ENCODE measurements around the gene FCAMR. TPM values are rescaled to one million over a fixed set of nuclear protein-coding genes. Genes with fewer than 3 reads are reported as not detected.
A peak's percentile ranks its signal among the peaks of the same experiment; 100 is the strongest.

Gene FCAMR
- total and polyA plus RNA-seq, 2 donors (not counting 1 experiment from before 2014, with no cell fraction given), result not detected

GRCh38 chr1:206963119-206963712 is 7.0 kb downstream of the FCAMR start:
- H3K4me2 ChIP-seq (ENCODE audit: extremely low read depth, insufficient read depth, low read length), result no peak overlapping the region
- TF ChIP-seq EZH2 (IDR thresholded peaks at IDR 0.05; ENCODE audit: low read length, missing control alignments) (no peak), CTCF (conservative IDR thresholded peaks at IDR 0.05 in 1 of 2, IDR thresholded peaks at IDR 0.05 in 1 of 2; ENCODE audit: low read depth in 1 of 2, low read length in 2 of 2) (no peak)
- H3K9ac ChIP-seq (ENCODE audit: insufficient read depth, low read length), result no peak overlapping the region
- no peaks in the 10 kb centered on the region for H4K20me1 ChIP-seq (ENCODE audit: control insufficient read depth, extremely low read depth, insufficient read depth, low read length)
- no peaks in the 10 kb centered on the region for H3K4me1 ChIP-seq (ENCODE audit: control insufficient read depth, extremely low read depth, insufficient read depth, low read length)
- H3K27ac ChIP-seq (ENCODE audit: insufficient read depth, low read length), result no peak overlapping the region
- no peaks in the 10 kb centered on the region for H3K36me3 ChIP-seq (ENCODE audit: control insufficient read depth, insufficient read depth, low read length)
- H3K4me3 ChIP-seq (replicated peaks in 1 of 4; ENCODE audit: control extremely low read depth in 1 of 4, insufficient read depth in 1 of 4, low read depth in 3 of 4, low read length in 4 of 4), result no peak overlapping the region
- H3K27me3 ChIP-seq (ENCODE audit: control insufficient read depth, insufficient read depth, low read length), result no peaks in the 10 kb centered on the region
- no peaks in the 10 kb centered on the region for H3K9me3 ChIP-seq (ENCODE audit: control insufficient read depth, insufficient read depth, low read depth, low read length)
- peak; percentile 2 to 9 for DNase-seq (ENCODE audit: low read depth in 2 of 2)
- H3K79me2 ChIP-seq (ENCODE audit: control insufficient read depth, insufficient read depth, low read length), result no peaks in the 10 kb centered on the region
- no peak overlapping the region for H2AFZ ChIP-seq (ENCODE audit: low read length)

DNA sequence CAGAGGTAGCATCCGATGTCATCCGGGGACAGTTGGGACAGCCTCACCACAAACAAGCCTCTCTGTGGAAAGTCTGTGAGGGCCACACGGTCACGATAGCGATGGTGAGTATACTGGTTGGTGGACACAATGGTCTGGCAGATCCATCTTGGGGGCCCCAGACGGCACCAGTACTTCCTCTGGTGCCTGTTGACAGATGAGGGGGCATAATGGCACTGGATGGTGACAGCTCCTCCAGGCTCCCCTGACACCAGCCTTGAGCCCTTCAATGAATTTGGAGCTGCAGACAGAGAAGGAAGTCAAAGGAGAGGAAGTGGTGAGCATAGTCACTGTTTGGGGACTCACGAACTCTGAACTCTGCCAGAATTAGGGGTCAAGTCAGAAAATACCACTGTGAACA is 8.0 kb downstream of the FCAMR start:
- DNase-seq (ENCODE audit: low read depth in 2 of 2), result no peak
- H3K9me3 ChIP-seq (ENCODE audit: control insufficient read depth, insufficient read depth, low read depth, low read length), result no peaks in the 10 kb centered on the region
- H3K9ac ChIP-seq (ENCODE audit: insufficient read depth, low read length), result no peak overlapping the region
- no peaks in the 10 kb centered on the region for H3K4me1 ChIP-seq (ENCODE audit: control insufficient read depth, extremely low read depth, insufficient read depth, low read length)
- no peak overlapping the region for H3K4me2 ChIP-seq (ENCODE audit: extremely low read depth, insufficient read depth, low read length)
- H3K27ac ChIP-seq (ENCODE audit: insufficient read depth, low read length), result no peak overlapping the region
- H3K79me2 ChIP-seq (ENCODE audit: control insufficient read depth, insufficient read depth, low read length), result no peaks in the 10 kb centered on the region
- no peaks in the 10 kb centered on the region for H3K27me3 ChIP-seq (ENCODE audit: control insufficient read depth, insufficient read depth, low read length)
- H4K20me1 ChIP-seq (ENCODE audit: control insufficient read depth, extremely low read depth, insufficient read depth, low read length), result no peaks in the 10 kb centered on the region
- no peak overlapping the region for H3K4me3 ChIP-seq (replicated peaks in 1 of 4; ENCODE audit: control extremely low read depth in 1 of 4, insufficient read depth in 1 of 4, low read depth in 3 of 4, low read length in 4 of 4)
- H3K36me3 ChIP-seq (ENCODE audit: control insufficient read depth, insufficient read depth, low read length), result no peaks in the 10 kb centered on the region
- TF ChIP-seq EZH2 (IDR thresholded peaks at IDR 0.05; ENCODE audit: low read length, missing control alignments) (no peak), CTCF (conservative IDR thresholded peaks at IDR 0.05 in 1 of 2, IDR thresholded peaks at IDR 0.05 in 1 of 2; ENCODE audit: low read depth in 1 of 2, low read length in 2 of 2) (no peak)
- H2AFZ ChIP-seq (ENCODE audit: low read length), result no peak overlapping the region

DNA sequence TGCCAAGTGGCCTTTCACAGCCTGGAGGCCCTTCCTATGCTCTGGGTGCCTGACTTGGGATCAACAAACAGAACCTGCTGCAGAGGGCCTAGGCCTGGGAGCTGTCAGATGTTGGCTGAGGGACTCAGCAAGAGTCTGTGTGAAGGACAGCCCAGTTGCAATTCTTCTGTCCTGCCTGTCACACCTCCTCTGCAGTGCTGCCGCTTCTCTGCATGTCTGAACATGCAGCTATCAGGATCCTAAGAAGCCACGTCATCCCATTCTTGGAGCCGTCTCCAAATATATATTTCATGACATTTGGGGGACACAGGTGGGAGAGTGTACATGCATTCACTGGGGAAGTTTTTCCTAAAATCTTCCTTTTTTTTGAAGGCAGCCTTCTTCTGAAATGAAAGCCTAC is 8.6 kb downstream of the FCAMR start:
- Histone ChIP-seq H3K9ac (ENCODE audit: insufficient read depth, low read length) (no peak overlapping the region), H3K4me2 (ENCODE audit: extremely low read depth, insufficient read depth, low read length) (no peak overlapping the region), H3K79me2 (ENCODE audit: control insufficient read depth, insufficient read depth, low read length) (no peaks in the 10 kb centered on the region), H4K20me1 (ENCODE audit: control insufficient read depth, extremely low read depth, insufficient read depth, low read length) (no peaks in the 10 kb centered on the region), H3K27me3 (ENCODE audit: control insufficient read depth, insufficient read depth, low read length) (no peaks in the 10 kb centered on the region), H3K4me3 (replicated peaks in 1 of 4; ENCODE audit: control extremely low read depth in 1 of 4, insufficient read depth in 1 of 4, low read depth in 3 of 4, low read length in 4 of 4) (no peak overlapping the region), H2AFZ (ENCODE audit: low read length) (no peak overlapping the region), H3K36me3 (ENCODE audit: control insufficient read depth, insufficient read depth, low read length) (no peaks in the 10 kb centered on the region), H3K4me1 (ENCODE audit: control insufficient read depth, extremely low read depth, insufficient read depth, low read length) (no peaks in the 10 kb centered on the region), H3K9me3 (ENCODE audit: control insufficient read depth, insufficient read depth, low read depth, low read length) (no peaks in the 10 kb centered on the region), H3K27ac (ENCODE audit: insufficient read depth, low read length) (no peak overlapping the region)
- TF ChIP-seq CTCF (conservative IDR thresholded peaks at IDR 0.05 in 1 of 2, IDR thresholded peaks at IDR 0.05 in 1 of 2; ENCODE audit: low read depth in 1 of 2, low read length in 2 of 2) (no peak), EZH2 (IDR thresholded peaks at IDR 0.05; ENCODE audit: low read length, missing control alignments) (no peak)
- no peak for DNase-seq (ENCODE audit: low read depth in 2 of 2)
